HG03280 (cell line): ENCODE results near the gene LMOD3.

Experiments used
- ATAC-seq: cut with Tn5 transposase; IDR thresholded peaks from one replicate; pipeline ENCODE4 v1.9.1; 2021; ENCODE audit warnings: mild to moderate bottlenecking, moderate library complexity; ENCODE audit not compliant: unreplicated experiment

Gene LMOD3

DNA sequence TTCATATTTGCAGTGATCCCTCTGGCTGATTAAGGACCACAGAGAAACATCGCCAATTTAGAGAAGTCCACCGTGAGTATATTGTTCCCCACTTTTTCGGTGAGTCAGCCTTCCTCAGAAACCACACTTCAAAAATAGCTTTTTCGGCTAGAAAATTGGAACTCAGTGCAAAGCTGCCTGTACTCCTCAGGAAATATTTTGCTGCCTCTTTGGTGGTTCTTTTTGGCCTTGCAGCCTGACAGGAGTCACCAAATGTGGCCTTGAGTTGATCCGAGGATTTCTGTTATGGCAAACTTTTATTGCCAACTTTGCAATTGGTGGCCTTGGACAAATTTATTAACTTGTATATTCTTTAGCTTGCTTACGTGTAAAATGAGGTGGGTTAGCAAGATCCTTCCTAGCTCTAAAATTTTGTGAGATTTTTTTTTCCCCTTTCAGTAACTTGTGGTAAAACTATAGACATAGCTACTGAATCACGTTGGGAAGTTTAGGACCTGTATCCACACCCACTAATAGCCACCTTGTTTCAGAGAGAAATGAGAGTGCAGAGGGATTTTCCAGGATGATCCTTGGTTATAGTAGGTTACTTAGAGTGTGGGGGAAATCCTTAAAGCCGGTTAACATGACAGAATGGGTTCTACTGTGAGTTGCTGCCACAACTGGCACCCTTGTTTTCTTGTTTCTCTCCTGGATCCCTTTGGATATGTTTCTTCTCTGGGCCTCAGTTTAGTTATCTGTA, 27.8 kb downstream of the LMOD3 start:
- ATAC-seq = no peak

DNA sequence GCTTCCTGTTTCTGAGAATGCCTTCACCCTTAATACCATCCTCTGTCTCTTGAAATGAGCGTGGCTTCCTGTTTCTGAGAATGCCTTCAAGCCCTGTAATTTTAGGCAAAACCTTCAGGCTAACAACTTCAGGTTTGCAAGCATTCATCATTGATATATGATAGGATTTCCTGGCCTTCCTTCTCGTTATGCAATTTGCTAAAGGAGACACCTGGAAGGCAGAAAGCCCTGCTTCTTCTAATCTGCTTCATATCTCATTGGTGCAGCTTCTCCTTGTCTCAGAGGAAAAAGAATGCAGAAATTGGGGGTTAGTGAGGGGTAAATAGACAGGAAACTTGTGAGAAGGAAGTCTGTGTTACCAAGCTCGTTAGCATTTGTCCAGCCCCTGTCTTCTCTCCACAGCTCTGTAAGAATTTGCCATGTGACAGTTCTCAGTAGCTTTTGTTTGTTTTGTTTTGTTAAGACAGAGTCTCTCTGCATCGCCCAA, 30.3 kb downstream of the LMOD3 start:
- ATAC-seq = peak; percentile 67

DNA sequence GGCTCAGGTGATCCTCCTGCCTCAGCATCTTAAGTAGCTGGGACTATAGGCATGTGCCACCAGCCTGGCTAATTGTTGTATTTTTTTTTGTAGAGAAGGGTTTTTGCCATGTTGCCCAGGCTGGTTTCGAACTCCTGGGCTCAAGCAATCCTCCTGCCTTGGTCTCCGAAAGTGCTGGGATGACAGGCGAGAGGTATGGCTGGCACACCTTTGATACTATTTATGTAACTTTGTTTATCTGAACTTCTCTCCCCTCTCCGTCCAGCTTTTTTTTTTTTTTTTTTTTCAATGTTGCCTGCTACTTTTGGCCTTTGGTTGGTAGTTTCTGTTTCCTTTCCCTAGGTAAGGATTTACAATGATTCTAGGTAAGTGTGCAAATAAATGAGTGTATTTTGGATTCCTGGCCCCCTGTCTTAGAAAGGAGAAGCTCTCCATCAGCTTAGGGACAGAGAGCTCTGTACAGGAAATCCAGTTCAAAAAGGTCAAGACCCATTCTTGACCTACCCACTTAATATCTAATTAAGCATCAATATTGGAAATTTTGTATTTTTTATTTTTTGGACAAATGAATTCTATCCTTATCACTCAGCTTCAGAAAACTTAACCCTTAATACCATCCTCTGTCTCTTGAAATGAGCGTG, 30.9 kb downstream of the LMOD3 start:
- ATAC-seq = no peak

DNA sequence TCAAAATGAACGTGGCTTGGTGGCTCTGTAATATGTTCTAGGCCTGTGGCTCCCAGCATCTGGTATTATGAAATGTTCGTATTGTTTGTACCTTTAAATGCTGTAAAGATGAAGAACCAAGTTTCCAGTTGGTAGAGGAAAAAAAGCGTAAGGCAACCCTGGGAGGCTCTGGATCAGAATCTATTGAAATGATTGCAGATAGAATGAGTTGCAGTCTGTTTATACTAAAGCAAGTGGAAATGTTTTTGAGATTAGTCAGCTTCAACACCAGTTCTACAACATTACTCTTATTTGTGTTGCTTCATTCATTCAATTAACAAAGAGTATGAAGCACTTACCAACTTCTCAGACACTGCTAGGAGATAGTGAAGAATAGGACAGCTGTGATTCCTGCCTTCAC, 32.4 kb downstream of the LMOD3 start:
- ATAC-seq = no peak

DNA sequence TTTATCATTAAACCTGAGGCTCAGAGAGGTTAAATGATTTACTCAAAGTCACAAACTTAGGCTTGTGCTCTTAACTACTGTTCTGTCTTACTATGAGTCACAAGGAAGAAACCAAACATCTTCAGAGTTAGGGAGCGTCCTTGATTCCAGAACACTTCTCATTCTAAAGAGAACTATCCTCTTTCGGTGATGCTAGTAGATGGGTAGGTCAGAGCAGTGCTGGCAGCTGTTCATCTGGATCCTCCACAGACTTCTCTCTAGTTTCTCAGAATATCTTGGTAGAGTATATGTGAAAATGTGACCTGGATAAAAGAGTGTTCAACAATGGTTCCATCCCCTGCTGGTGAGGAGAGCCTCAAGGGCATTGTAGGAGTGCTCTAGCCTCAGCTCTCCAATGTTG, 34.3 kb downstream of the LMOD3 start:
- ATAC-seq = no peak

DNA sequence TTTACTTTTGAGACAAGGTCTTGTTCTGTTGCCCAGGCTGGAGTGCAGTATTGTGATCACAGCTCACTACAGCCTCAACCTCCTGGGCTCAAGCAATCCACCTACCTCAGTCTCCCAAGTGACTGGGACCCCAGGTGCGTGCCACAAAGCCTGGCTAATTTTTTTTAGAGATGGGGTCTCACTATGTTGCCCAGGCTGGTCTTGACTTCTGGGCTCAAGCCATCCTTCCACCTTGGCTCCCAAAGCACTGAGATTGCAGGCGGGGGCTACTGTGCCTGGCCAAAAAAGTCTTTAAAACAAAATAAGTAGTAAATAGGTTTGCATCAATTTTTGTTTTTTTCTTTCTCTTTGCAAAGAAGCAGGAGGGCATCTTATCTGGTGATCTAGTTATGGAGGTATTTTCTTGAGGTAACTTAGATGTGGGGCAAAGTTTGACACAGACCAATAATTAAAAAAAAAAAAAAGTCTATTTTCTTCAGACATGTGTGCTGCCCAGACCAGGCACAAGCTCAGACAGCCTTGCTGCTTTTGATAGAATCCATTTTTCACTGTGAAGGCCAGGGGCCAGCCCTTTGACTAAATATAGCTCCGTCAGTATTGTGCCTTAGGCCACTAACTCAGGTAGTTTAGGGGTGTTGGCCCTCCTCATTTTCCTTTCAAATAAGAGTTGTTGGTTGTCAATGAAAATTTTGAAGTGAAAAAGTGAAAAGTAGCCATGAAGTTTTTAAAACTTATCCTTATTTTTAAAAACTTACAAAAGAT, 35.2 kb downstream of the LMOD3 start:
- no peak for ATAC-seq

DNA sequence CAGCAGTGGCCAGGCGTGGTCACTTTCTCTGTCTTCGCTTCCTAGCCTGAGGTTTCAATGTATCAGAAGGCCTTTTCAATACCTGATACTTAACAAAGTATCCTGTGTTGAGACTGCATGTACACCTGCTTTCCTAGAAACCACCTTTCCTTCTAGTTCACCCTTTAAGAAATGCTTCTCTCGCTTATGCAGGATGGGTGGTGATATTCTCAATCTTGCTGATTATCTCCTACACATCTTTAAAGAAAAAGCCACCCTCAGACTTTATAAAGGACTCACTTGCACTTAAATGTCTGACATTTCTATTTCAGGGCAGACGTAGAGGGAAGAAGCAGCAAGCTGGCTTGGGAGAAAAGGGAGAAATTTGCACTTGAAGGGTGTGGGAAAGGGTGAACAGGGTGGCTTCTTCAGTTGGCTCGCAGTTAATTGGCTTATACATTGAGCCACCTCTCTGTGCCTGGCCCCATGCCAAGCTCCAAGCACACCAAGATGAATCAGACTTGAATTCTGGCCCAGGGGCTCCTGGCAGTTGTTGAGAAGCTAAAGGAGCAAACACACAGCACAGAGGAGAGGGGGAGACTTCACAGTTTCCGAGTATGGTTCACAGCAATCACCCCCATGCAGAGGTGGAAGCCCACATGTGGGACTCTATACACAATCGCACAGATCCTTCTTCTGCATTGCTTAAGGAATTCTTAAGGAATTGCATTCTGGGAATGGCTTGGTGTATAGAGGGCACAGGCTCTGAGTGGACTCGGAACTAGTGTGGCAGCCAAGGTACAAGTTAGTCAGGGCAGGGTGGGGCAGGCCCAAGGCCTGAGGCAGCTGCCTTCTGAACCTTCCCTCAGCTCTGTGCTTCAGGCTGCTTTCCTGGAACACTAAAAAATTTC, 36.3 kb downstream of the LMOD3 start:
- no peak for ATAC-seq

DNA sequence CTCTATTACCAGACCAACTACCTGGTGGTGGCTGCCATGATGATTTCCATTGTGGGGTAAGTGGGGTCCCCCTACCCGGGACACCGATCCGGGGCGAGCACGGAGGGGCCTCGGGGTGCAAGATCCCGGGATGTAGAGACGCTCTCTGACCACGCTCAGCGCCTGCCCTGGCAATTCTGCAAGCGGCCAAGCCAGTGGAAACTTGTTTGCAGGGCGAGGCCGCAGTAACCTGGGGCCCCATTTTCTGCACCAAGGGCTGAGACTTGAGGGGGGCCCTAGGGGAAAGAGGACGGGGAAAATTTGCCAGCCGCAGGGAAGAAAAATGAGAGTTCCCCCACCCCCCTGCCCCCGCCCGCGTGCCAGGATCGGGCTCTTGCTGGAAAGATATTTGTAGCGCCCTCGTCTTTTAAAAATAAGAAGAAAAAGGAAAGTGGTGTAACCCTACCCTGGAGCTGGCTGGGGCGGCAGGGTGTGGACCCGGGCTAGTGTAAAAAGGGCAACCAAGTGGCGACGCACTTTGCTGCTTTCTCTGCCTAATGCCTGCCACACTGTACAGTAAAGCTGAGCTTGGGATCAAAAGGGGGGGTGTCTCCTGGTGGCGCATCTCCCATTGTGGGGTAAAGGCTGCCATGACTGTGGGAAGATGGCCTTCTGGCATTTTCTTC, 37.1 kb downstream of the LMOD3 start:
- ATAC-seq = no peak

DNA sequence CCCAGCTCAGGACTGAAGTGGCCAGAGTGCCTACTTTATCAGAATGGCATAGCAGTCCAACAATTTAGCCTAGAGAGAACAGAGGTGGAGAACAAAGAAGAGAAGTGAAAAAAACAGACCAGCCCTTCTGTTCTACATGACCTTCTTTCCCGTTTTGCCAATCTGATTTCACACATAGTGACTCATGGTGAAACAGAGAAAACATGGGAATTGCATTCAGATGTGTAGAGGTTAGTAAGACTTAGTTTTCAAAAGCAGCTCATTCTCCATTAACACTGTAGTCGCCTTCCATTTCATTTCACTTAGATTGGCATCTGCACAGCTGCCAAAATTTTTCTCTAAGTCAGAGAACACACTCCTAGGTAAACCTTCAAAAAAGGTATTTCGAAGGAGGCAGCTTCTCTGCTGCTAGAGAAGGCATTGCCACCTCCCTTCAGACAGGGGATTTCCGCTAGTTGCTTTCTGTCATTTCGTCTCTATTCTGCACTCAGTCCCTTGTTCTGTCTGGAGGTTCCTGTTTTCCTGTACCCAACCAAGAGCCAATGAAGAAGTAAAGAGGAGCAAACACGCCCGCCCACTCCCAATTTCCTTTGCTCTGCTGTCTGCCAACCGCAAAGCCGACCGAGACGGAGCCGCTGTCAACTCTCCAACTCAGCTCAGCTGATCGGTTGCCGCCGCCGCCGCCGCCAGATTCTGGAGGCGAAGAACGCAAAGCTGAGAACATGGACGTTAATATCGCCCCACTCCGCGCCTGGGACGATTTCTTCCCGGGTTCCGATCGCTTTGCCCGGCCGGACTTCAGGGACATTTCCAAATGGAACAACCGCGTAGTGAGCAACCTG, 37.8 kb downstream of the LMOD3 start, which contains the start of gene ARL6IP5:
ARL6IP5 (plus strand) TSS at position 612 of the 842 bp plus-strand sequence; CDS start at position 723, 111 bp downstream.
- ATAC-seq = peak; percentile 56

DNA sequence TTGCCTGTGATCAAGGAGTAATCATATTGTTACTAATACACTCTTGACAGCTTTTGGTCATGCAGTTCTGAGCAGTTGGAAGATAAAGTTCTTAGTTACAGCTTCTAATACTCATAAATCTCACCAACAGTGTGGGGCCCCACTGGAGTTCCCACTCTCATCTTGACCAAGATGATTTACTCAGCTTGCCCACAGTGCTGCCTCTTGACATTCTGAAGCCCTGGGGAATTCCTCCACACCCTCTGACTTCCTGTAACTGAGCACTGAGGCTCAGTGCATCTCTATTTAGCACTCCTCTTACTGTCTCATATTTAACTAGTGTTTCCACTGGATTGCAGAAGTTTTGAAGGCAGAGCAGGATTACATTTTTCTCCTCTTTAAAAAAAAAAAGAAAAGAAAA, 39.6 kb downstream of the LMOD3 start:
- ATAC-seq = peak; percentile 43

DNA sequence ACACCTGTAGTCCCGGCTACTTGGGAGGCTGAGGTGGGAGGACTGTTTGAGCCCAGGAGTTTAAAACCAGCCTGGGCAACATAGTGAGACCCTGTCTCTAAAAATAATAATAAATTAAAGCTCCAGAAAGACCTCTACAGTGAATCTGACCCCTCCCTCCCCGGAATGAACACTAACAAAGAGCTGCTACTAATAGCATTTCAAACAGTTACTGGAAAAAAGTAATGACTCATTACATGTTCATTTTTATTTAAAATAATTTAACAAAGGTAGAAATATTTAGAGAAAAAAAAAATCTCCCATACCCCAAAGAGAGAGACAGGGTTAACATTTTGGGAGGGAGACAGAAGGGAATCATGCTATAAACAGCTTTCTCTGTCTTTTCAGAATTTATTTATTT, 40.0 kb downstream of the LMOD3 start:
- no peak for ATAC-seq

DNA sequence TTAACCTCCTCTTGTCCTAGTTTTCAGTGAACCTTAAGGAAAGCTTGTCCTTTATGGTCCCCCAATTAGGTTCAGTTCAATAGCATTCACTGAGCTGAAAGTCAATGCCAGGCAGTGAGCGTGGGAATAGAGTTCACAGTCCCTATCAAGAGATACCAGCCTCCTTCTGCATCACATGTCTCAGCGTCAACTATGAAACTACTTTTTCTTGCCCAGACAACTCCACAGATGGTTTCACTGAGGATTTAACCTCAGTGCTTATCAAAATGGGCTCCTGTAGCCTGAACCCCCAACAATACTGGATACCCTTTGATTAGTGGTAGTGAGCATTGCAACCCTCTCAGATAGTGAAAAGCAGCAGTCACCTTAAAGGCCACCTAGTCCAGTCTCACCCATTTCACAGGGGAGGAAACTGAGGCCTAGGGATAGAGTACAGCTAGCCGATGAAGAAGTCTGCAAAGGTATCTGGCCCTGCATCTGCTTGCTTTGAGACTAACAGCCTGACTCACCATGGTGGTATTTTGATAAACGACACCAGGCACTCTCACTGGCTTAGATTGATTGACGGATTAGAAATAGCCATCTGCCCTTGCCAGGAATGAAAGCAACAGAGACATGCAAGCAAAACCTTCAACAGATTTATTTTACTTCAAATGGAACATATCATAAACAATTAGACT, 40.7 kb downstream of the LMOD3 start:
- ATAC-seq = no peak

DNA sequence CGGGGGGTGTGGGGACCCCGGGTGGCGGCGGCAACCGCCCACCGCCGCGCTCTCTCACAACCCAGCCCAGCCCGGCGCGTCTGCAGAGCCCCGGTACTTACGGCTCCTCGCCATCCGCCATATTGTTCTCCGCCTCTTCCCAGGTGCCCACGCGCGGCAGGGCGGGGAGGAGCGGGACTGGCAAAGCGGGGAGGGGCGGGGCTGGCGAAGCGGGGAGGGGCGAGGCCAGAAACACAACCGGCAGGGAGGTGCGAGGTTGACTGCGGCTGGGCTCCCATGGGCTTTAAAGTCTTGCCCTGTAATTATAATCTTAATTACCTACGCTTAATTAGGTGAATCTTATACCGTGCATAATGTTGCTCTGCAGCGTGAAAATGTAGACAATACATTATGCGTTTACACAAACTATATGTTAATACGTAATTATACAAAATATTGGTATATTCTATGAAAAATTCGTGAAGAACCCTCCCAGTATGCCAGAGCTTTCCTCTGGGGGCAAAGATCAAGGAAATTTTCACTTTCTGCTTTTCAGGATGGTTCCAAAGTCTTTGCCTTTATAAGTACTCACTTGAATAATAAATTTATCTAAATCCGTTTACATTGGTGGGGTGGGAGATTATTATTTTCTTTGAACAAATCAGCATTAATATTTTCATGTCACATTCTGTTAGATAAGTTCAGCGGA, 42.0 kb downstream of the LMOD3 start, which contains the start of gene UBA3:
UBA3 (minus strand) TSS at position 133 of the 688 bp plus-strand sequence; CDS start at position 121, 12 bp downstream.
- peak; percentile 53 for ATAC-seq

DNA sequence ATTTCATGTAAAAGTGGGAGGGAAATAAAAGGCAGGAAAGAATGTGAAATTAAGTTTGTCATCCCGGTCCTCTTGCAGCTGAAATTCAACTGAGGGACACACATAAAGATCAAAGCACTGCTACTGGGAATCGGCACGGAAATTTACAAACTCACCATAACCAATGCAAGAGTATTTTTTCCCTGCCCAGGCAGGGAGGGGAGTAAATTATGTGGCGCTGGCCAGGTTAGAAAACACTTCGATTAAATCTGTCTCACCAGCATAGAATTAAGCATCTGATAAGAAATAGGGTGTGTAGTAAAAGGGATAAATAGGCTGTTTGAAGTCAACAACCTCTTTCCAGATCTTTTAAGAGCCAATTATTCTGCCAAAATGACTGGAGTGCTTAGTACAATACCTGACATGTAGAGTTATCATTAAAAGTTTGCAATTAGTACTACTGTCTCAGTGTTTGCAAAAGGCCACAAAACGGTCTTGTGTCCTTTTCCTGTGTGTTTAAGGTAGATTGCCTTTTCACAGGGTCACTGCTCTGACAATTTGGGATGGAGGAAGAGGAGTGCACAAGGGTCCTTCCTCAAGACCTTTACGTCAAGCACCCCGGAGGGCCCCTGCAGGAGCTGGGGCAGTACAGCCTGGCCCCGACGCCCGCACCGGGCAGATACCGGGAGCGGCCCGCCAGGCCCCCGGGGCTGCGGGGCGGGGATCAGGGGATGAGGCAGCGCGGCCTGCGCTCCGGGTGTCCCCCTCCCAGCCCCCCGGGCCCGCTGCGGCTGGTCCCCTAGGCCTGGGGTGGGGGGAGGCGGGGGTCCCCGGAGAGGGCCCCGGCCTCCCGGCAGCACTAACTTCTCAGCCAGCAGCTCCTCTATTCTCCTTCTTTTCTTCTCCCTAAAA, 42.9 kb downstream of the LMOD3 start:
- ATAC-seq = peak; percentile 25

DNA sequence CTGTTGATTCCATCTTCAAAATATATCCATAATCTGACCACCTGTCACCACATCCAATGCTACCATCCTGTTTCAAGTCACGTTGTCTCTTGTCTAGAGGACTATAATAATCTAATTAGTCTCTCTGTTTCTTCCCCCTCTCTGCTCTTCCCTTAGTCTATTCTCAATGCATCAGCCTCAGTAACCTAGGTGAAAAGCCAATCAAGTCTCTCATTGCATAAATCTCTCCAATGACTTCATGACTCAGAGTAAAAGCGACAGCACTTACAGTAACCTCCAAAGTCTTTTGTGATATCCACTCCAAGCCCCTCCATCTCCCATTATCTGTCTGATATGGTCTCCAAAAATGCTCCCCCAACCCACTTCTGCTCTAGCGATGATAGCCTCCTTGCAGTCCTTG, 49.5 kb downstream of the LMOD3 start:
- no peak for ATAC-seq

DNA sequence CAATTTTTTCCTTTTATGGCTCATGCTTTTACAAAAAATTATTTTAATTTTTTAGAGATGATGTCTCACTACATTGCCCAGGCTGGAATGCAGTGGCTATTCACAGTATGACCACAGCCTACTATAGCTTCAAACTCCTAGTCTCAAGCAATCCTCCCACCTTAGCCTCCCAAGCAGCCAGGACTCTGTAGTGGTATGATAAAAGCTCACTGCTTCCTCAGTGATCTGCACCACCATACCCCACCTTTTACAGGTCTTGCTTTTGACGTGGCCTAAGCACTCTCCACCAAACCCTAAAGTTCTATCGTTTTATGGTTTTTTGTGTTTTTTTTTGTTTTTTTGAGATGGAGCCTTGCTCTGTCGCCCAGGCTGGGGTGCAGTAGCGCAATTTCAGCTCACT, 56.3 kb downstream of the LMOD3 start:
- no peak for ATAC-seq
